Body of pancreas (tissue), 4 donors: ENCODE data around the gene SCNN1G. TPM values are rescaled to one million over a fixed set of nuclear protein-coding genes. Genes with fewer than 3 reads are reported as not detected.

Experiments
- ATAC-seq: fragments of 150-250 bp; one replicate; pipeline ENCODE4 v1.9.1; 2016
- DNase-seq, 4 donors: peaks; one replicate each; pipeline ENCODE4 v3.0.0-alpha.2; 2019
- H3K27ac ChIP-seq, 4 donors: fragments of 200-600 bp; sonication (generic); 1 replicate in 3 of 4; 2 replicates in 1 of 4; pipeline versions ENCODE4 v1.5.1 to v1.6.1; 2016 to 2019; ENCODE audit warnings: mild to moderate bottlenecking in 1 of 4, mixed read lengths in 1 of 4, moderate library complexity in 1 of 4
- H3K27me3 ChIP-seq, 2 donors: fragments of 200-600 bp; sonication (generic); one replicate each; pipeline ENCODE4 v1.6.0; 2016; ENCODE audit warnings: mild to moderate bottlenecking in 1 of 2
- H3K36me3 ChIP-seq, 2 donors: fragments of 200-600 bp; sonication (generic); replicated peaks in 1 of 2; 2 replicates each; pipeline ENCODE4 v1.5.1; 2016; ENCODE audit warnings: low read depth in 2 of 2; ENCODE audit not compliant: insufficient read depth in 1 of 2
- H3K4me1 ChIP-seq: fragments of 200-600 bp; sonication (generic); one replicate; pipeline ENCODE4 v1.6.0; 2016
- H3K4me3 ChIP-seq, 2 donors: fragments of 200-600 bp; sonication (generic); 1 replicate in 1 of 2; 2 replicates in 1 of 2; pipeline ENCODE4 v1.5.1; 2016 to 2019
- H3K9me3 ChIP-seq, 3 donors: fragments of 200-600 bp; sonication (generic); 1 replicate in 2 of 3; 2 replicates in 1 of 3; pipeline ENCODE4 v1.5.1; 2016
- CTCF ChIP-seq, 7 experiments: fragments of 450-650 bp in 4 of 7; fragments of 200-600 bp in 3 of 7; sonication (generic) in 3 of 7; IDR thresholded peaks; one replicate each; pipeline ENCODE4 v1.5.1; 2016 to 2019; ENCODE audit warnings: antibody characterized with exemption in 7 of 7
- POLR2A ChIP-seq, 3 donors: fragments of 450-650 bp; IDR thresholded peaks; one replicate each; pipeline ENCODE4 v1.6.1; 2016; ENCODE audit warnings: antibody characterized with exemption in 3 of 3, mild to moderate bottlenecking in 2 of 3
- WGBS, 2 donors: methylation state at CpG; one replicate each; pipeline ENCODE4 v1.1.5; 2017; 5-methylcytosine and 5-hydroxymethylcytosine counted together
- intact Hi-C: fragments of 100-400 bp; cut with DNase I; formaldehyde crosslinking; loops from one replicate; pipeline ENCODE4 v1.15.1; 2023
- total RNA-seq, 2 donors: library from RNA; depleted of rRNA; stranded (reverse); fragments of >200 nt; gene quantifications; one replicate each; pipeline ENCODE4 v1.1.0, GENCODE V29; 2016

SCNN1G gene
- total RNA-seq, 2 donors from 2014 or later: 0.26 to 1.6 TPM

- no peak for DNase-seq
- no peaks in the 10 kb centered on the region for H3K27me3 ChIP-seq
- 67 to 79% methylated on average over 5 of the region's 5 CpGs for WGBS, 2 donors
- no peak for ATAC-seq
- intact Hi-C loops: no loop called here
- H3K27ac ChIP-seq: no peak overlapping the region
- peaks cover 14% of the 10 kb centered on the region for H3K4me1 ChIP-seq
- no peak for TF ChIP-seq CTCF (IDR thresholded peaks at IDR 0.05)
- TF ChIP-seq POLR2A (IDR thresholded peaks at IDR 0.05): no peak
- no peaks in the 10 kb centered on the region for H3K9me3 ChIP-seq
- no peaks in the 10 kb centered on the region for H3K36me3 ChIP-seq
- no peak overlapping the region for H3K4me3 ChIP-seq
Measured at GRCh38 chr16:23196539-23196938, 14.0 kb downstream of the SCNN1G start.

- Histone ChIP-seq H3K4me1 (no peaks in the 10 kb centered on the region), H3K27ac (no peak overlapping the region), H3K27me3 (no peaks in the 10 kb centered on the region), H3K36me3 (no peaks in the 10 kb centered on the region), H3K4me3 (no peak overlapping the region), H3K9me3 (no peaks in the 10 kb centered on the region)
- DNase-seq: no peak
- intact Hi-C loops: no loop called here
- 78 to 95% methylated on average over 1 of the region's 1 CpG for WGBS, 2 donors
- no peak for ATAC-seq
- TF ChIP-seq CTCF (IDR thresholded peaks at IDR 0.05): no peak
- TF ChIP-seq POLR2A (IDR thresholded peaks at IDR 0.05): no peak
Measured at GRCh38 chr16:23202166-23202565, 19.6 kb downstream of the SCNN1G start.

GRCh38 chr16:23206986-23207385, 24.4 kb downstream of the SCNN1G start:
- H3K4me1 ChIP-seq: no peaks in the 10 kb centered on the region
- no peaks in the 10 kb centered on the region for H3K36me3 ChIP-seq
- H3K27me3 ChIP-seq: no peaks in the 10 kb centered on the region
- no peak overlapping the region for H3K27ac ChIP-seq
- no peak for ATAC-seq
- no peak for TF ChIP-seq POLR2A (IDR thresholded peaks at IDR 0.05)
- TF ChIP-seq CTCF (IDR thresholded peaks at IDR 0.05): no peak
- H3K9me3 ChIP-seq: no peaks in the 10 kb centered on the region
- H3K4me3 ChIP-seq: no peak overlapping the region
- intact Hi-C loops: no loop called here
- WGBS, 2 donors: 60 to 75% methylated on average over 5 to 7 of the region's 7 CpGs
- DNase-seq: no peak

GRCh38 chr16:23207485-23207884, 24.9 kb downstream of the SCNN1G start:
- DNase-seq: no peak

More at GRCh38 chr16:23207485-23207884, 24.9 kb downstream of the SCNN1G start:
- Histone ChIP-seq H3K4me3 (no peak overlapping the region), H3K27ac (no peak overlapping the region), H3K27me3 (no peaks in the 10 kb centered on the region), H3K4me1 (no peaks in the 10 kb centered on the region), H3K36me3 (no peaks in the 10 kb centered on the region), H3K9me3 (no peaks in the 10 kb centered on the region)
- intact Hi-C loops: no loop called here
- no peak for TF ChIP-seq POLR2A (IDR thresholded peaks at IDR 0.05)
- TF ChIP-seq CTCF (IDR thresholded peaks at IDR 0.05): no peak
- 50 to 60% methylated on average over 3 of the region's 3 CpGs for WGBS, 2 donors
- ATAC-seq: no peak
